ENCODE data around the gene MNAT1. TPM values are rescaled to one million over a fixed set of nuclear protein-coding genes. Genes with fewer than 3 reads are reported as not detected.
"Not testable (repeated sequence)": the region's sequence is repeated elsewhere in the genome, so short reads cannot be mapped to it uniquely, and the experiment has no call there.

Gene MNAT1
- total RNA-seq, 1 donor from 2014 or later, result 28.5 TPM

- peaks cover 31% of the 10 kb centered on the region for H3K9me3 ChIP-seq (replicated peaks)
- no peak overlapping the region for H3K4me3 ChIP-seq
- peaks cover 26% of the 10 kb centered on the region for H3K36me3 ChIP-seq
- H3K27ac ChIP-seq (replicated peaks), result no peak overlapping the region
- intact Hi-C loops (cut with micrococcal nuclease), result no loop called here
- H3K4me1 ChIP-seq, result no peaks in the 10 kb centered on the region
- TF ChIP-seq CTCF (IDR thresholded peaks at IDR 0.05; ENCODE audit: borderline replicate concordance), result no peak
- no peak for DNase-seq
- no peaks in the 10 kb centered on the region for H3K27me3 ChIP-seq (ENCODE audit: low read depth)
Measured at GRCh38 chr14:60884134-60884533, 149.6 kb downstream of the MNAT1 start.

DNA sequence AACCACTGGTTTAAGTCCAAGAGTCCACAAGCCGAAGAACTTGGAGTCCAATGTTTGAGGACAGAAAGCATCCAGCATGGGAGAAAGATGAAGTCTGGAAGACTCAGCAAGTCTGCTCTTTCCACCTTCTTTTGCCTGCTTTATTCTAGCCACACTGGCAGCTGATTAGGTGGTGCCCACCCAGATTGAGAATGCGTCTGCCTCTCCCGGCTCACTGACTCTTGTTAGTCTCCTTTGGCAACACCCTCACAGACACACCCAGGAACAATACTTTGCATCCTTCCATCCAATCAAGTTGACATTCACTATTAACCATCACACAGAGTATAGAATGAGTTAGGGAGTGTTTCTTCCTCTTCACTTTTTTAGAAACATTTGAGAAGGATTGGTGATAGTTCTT lies 156.1 kb downstream of the MNAT1 start:
- H3K4me3 ChIP-seq; intact Hi-C loops (cut with micrococcal nuclease); H3K27ac ChIP-seq (replicated peaks); DNase-seq; H3K27me3 ChIP-seq (ENCODE audit: low read depth); H3K9me3 ChIP-seq (replicated peaks); H3K36me3 ChIP-seq; H3K4me1 ChIP-seq: not testable (repeated sequence)

DNA sequence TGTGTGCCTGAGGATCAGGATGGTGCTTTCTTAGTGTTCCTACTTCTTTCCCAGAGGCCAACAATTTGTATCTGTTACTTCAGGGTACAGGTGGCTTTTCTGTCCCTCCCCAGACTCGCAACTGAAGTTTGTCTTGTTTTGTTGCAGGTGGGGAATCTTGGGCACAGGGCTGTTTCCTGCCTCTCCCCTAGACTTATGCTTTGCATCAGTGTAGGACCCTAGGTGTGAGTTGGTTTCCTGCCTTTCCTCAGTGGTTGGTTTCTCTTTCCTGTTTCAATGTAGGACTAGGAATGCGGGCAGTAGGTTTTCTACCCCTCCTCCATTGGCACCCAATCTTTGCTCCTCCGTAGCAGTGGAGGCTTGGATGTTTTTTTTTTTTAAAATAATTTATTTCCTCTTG lies 159.3 kb downstream of the MNAT1 start:
- Histone ChIP-seq H3K9me3 (replicated peaks) (no peaks in the 10 kb centered on the region), H3K36me3 (no peaks in the 10 kb centered on the region), H3K4me1 (no peaks in the 10 kb centered on the region), H3K27me3 (ENCODE audit: low read depth) (no peaks in the 10 kb centered on the region), H3K27ac (replicated peaks) (no peak overlapping the region), H3K4me3 (no peak overlapping the region)
- intact Hi-C loops (cut with micrococcal nuclease), result no loop called here
- no peak for TF ChIP-seq CTCF (IDR thresholded peaks at IDR 0.05; ENCODE audit: borderline replicate concordance)
- no peak for DNase-seq

GRCh38 chr14:60904381-60904780 lies 169.8 kb downstream of the MNAT1 start:
- Histone ChIP-seq H3K27ac (replicated peaks) (no peak overlapping the region), H3K4me3 (no peak overlapping the region), H3K9me3 (replicated peaks) (peaks cover 9% of the 10 kb centered on the region), H3K36me3 (no peaks in the 10 kb centered on the region), H3K4me1 (no peaks in the 10 kb centered on the region), H3K27me3 (ENCODE audit: low read depth) (no peaks in the 10 kb centered on the region)
- TF ChIP-seq CTCF (IDR thresholded peaks at IDR 0.05; ENCODE audit: borderline replicate concordance), result no peak
- no peak for DNase-seq
- intact Hi-C loops (cut with micrococcal nuclease), result no loop called here

DNA sequence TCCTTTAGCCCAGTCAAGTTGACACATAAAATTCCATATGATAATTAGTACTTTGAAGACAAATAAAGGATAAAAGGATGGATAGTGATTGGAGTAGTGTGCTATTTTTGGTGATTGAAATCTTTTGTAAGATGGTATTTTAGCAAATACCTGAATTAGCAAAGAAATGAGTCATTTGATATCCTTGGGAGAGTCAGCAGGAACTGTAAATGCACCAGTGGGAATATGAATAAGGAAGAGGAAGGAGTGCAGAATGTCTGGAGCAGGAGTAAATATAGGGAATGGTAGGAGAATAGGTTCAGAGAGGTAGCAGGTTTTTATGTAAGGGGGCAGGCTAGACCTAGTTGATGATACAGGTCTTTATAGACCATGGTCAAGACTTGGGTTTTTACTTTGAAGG lies 171.4 kb downstream of the MNAT1 start:
- Histone ChIP-seq H3K9me3 (replicated peaks) (peaks cover 9% of the 10 kb centered on the region), H3K27me3 (ENCODE audit: low read depth) (no peaks in the 10 kb centered on the region), H3K36me3 (no peaks in the 10 kb centered on the region), H3K4me3 (no peak overlapping the region), H3K4me1 (no peaks in the 10 kb centered on the region), H3K27ac (replicated peaks) (no peak overlapping the region)
- intact Hi-C loops (cut with micrococcal nuclease), result no loop called here
- no peak for DNase-seq
- TF ChIP-seq CTCF (IDR thresholded peaks at IDR 0.05; ENCODE audit: borderline replicate concordance), result no peak

GRCh38 chr14:60915781-60916180 lies 181.2 kb downstream of the MNAT1 start:
- no peaks in the 10 kb centered on the region for H3K36me3 ChIP-seq
- H3K27ac ChIP-seq (replicated peaks), result no peak overlapping the region
- H3K4me3 ChIP-seq, result no peak overlapping the region
- H3K4me1 ChIP-seq, result peaks cover 5% of the 10 kb centered on the region
- H3K27me3 ChIP-seq (ENCODE audit: low read depth), result no peaks in the 10 kb centered on the region
- DNase-seq, result no peak
- intact Hi-C loops (cut with micrococcal nuclease), result no loop called here
- peaks cover 6% of the 10 kb centered on the region for H3K9me3 ChIP-seq (replicated peaks)
- no peak for TF ChIP-seq CTCF (IDR thresholded peaks at IDR 0.05; ENCODE audit: borderline replicate concordance)
